NCI-H2107 treated with DMSO at 0.1 percent for 48 hours (cell line): ENCODE results near the gene PRPF38B.
A peak's percentile ranks its signal among the peaks of the same experiment; 100 is the strongest.

Source experiments
- DNase-seq: peaks from one replicate; lab custom pipeline; 2025; ENCODE audit not compliant: unreplicated experiment; lab: John Stamatoyannopoulos, UW

Gene PRPF38B

DNA sequence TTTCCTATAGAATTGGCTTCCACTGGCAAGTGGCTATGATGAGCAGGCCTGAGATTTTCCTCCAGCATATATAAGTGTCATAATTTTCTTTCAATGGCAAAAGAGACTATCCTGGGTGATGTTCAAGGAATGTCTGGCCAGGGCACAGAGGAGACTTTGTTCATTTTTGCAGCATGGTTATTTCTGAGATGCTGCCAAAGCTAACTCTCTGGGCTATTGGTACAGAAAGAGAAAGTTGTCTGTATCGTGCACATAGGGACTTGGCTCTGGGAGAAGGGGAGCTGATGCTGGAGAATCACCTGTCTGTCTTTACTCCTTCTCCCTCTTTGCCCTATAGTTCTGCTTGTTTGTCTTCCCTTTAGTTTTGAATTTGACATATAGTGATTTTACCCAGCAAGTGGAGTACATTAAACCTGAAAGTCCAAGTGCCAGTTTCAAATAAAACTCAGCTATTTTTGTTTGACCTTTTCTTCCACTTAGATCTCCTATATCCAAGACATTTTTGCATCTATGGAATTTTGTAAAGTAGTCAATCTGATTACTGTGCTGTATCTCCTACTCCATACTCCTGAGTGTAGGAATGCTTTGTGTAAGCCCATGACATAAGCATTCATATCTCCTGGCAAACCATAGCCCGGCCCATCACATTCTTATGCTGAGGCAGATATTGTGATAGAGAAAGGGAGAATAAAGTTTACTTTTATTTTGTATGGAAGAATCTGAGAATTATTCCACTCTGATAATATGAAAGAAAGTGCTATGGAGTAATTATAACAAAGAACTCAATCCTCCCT, 24.5 kb downstream of the PRPF38B start:
- DNase-seq: no peak

DNA sequence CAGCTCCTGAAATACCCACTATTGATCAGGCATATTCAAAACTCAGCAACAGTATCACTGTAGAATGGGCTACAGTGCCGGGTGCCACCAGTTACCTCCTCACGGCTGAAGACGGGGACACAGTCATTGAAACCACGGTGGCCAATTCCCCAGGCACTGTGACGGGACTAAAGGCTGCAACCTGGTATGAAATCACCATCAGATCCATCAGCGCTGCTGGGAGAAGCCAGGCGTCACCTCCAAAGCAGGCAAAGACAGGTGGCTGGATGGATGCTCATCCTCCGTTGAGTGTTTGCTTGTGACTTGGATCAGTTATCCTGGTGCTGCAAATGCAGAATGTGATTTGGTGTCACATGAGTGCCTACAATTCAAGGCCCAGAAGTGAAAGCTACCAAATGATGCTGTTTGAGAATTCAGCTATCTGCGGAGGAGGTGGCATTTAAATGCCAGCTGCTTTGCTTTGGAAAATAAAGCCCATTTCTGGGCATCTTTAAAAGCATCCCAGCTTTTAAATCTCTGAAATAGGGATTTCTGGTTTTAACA, 25.7 kb downstream of the PRPF38B start:
- no peak for DNase-seq

DNA sequence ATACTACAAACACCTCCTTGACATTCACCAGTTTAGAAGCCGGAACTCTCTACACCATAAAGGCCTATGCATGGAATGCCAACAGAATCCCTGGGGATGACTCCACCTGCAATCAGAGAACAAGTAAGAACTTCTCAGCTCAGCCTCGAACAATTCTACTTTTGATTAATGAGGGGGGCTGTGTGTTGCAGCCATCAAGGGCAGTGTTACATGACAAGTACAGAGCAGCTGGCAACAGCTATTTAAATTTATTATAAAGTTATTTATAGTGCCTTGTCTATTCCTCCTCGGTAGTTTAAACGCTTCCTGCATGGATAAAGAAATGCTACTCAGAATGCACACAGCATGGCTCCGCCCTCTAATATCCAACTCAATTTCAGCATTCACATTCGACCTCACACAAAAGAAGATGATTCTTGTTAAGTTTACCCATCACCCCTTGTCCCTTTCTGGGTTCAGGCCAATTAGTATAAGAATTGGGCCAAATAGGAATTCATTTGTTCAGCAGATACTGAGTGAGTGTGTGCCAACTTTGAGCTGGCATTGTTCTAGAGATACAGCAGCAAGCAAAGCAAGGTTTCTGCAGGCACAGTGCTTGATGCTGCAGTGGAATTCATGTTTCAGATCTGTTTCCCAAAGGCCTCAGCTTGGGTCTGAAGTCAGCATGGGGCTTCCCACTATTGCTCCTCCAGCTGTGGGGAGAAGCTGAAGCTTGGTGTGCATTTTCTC, 27.0 kb downstream of the PRPF38B start:
- DNase-seq: peak; percentile 27

DNA sequence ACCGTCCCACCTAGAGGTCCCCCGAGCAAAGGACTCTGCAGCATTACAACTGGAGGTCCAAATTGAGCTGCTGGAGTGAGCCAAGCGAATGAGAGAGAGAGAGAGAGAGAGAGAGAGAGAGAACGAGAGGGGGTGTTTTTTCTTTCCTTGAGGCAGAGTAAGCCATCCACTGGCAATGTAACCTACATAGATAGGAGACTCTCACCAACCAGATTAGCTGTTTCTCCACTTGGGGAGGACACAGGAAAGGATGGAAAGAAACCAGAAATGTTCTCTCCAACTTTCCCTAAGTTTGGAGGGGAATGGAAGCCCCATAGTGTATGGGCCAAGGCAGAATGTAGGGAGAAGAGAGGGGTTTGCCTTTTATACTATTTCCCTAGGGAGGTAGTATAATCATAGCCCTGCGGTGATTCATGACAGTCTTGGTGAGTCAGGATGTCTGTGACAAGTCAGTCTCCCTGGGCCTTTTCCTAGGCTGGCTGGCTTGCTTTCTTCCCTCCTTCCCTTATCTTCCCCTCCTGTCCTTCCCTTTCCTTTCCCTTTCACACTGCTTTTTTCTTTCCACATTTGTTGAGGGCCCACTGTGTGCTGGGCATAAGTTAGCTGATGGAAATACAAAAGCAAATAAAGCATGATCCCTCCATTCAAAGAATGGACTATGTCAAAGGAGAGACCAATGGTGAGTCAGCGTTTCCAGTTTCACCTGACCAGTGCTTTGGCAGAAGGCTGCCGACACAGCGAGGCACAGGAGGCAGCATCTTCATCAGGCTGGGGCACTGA, 27.7 kb downstream of the PRPF38B start:
- DNase-seq: no peak

DNA sequence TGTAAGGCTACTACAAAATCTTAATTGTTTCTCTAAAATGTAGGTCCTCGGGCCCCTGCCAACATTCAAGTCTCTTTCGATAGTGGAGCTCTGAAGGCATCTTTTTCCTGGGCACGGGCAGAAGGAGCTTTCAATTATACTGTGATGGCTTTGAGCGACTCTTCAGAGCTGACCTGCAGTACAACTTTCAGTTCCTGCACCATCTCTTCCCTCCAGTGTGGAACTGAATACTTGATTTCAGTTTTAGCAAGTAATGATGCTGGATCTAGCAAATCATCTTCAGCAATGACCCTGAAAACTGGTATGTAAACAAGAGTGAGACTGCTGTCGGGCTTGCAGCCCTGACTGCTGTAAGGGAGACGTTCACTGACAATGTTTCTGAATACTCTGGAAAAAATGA, 30.2 kb downstream of the PRPF38B start:
- DNase-seq: no peak

DNA sequence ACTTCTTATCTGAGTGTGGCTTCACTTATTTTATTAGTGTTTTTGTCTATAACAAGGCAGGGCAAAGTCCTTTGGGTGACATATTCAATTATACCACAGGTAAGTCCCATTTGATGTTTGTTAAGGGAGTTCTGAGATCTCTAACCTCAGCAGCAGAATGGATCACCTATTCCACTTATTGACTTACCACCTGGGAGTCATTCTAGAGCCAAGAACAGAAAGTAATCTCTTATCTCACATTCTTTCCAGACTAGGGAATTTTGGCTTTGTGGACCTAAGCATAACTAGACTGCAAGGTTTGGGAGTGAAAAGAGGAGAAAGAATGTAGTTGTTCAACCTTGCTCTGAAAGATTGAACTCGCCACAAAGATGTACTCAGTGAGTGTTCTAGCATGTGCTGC, 33.8 kb downstream of the PRPF38B start:
- DNase-seq: no peak

DNA sequence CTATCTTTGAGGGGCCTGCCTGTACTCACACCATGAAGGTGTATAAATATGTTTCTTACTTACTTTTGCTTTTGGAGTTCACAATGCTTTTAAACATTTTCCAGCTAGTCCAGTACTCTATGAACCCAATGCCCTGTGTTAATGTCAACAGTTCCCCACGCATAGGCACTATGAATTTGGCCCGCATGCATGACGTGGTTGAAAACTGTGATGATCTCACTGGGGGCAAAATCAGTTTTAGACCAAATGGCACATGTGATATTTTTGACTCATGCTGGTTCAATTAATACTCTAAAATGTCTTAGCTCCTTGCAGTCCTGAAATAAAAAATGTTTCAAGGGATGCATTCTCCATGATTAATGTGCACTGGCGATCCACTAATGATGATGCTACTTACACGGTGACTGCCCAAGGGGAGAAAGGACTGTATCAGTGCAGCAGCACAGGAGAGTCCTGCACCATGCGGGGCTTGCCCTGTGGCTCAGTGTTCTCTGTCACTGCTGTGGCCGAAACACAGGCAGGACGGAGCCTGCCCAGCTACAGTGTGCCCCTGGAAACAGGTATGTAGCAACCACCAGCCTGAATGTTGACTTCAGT, 36.3 kb downstream of the PRPF38B start:
- DNase-seq: no peak

DNA sequence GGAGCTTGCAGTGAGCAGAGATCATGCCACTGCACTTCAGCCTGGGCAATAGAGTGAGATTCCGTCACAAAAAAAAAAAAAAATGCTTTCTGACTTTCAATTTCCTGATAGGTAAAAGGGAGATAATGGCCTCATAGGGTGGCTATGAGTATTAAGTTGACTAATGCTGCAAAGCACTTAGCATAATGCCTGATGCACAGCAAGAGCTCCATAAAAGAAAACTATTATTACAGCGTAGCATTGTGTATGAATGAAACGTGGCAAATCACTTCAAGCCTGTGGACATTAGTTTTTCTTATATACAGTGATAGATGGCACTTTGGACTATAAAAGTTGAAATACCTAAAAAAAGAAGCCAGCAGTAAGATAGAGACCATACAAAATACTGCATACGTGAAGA, 37.4 kb downstream of the PRPF38B start:
- no peak for DNase-seq

DNA sequence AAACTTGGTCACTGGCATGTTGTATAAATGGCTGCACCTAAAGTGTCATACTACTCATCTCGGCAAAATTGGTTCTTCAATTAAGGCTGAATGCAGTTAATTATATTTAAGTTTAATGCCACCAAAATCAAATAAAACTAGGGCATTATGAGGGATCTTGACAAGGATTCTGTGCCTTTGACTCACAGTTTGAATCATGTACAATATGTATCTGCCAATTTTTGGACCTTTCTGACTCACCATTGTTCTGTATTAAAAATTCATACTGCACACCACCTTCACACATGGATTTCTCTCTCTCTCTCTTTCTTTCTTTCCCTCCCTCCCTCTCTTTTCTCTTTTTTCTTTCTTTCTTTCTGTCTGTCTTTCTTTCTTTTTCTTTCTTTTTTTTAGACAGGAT, 40.3 kb downstream of the PRPF38B start:
- no peak for DNase-seq

DNA sequence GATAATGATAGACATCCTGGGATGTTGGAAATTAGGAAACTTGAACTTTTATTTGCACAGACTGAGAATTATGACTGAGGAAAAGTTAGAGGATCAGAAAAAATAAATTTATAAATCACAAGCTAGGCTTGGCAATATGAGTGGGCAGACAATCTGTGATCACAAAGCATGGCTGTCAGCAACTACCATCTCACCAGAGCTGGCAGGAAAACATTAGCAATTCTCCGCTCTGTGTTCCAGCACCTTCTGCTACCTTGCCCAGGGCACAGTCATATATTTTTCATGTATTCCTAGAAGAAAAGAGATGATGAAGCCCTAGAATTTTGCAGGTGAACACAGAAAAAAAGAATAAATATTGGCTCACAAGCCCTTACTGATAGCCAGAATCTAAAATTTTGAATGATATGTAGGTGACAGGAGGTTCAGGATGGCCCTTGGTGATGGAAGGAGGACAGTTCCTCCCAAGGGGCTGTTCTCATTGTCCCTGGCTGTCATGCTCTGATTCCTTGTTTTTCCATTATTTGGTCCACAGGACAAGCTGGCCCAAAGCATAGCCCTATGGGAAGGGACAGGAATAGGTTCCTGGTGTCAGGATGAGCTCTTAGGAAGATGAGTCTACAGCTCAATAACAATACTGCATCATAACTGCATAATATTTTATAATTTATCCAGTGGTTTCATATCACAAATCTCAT, 42.2 kb downstream of the PRPF38B start:
- no peak for DNase-seq

DNA sequence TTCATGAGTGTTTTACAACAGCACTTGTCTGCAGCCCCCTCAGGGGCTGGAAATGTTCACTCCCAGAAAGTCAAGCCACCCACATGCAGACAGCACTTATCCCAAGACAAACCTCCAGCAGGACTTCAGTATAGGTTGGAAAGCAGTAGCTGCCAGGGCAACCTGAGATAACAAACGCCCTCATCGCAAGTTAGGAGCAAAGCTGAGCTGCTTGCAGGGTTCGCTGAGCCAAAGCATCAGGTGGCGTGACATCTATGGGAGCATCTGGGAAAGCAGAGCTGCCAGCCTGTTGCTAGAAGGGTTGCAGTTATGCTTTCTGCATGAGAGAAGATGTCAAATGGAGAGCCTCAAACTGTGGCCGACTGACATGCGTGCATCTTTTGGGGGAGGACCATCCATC, 50.1 kb downstream of the PRPF38B start:
- DNase-seq: no peak

DNA sequence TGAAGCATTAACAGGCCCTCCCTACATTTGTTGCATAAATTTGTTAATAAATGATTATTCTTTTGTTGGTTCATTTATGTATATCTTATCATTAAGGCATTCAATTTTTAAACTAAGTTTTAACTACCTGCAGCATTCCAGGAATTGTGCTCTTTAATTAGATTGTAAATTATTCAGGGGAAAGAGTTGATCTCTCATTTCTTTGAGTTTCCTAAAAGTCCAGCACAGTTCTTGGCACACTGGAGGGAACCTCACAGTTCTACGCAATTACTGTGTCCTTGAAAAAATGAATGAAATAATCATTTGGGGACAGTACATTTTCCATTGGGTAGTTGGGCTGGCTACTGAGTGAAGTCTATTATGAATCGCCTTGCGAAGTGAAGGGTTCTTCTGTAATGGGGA, 53.9 kb downstream of the PRPF38B start:
- DNase-seq: no peak

DNA sequence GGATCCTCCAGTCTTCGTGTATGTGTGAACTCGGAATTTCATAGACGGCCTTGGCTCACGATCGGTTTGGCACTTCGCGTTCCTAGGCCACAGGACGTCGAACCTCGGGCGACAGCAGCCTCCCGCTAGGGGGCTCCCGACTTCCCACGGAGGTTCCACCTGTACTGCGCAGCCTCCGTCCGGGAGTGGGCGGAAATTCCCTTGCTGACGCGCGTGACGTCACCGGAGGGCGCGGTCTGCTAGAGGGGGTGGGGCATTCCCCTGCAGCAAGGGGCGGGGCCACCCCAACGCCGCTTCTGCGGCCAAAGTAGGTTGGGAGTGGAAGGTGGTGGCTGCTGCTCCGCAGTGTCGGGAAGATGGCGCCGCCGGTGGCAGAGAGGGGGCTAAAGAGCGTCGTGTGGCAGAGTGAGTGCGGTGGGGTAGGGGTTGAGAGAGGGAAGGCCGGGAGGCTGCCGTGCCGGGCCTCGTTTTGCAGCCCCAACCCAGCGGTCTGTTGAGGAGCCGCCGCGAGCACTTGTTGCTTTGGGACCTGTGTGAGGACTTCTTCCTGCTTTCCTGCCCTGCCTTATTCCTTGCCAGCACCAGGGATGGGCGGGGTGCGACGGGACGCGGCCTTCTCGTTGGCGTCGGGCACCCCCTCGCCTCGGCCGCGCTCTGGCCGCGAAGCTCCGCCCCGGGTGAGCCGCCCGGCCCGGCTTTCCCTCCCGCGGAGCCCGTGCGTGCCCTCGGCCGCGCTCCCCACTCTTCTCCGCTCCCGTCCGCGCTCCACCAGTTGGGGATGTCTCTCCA, 54.5 kb downstream of the PRPF38B start, which contains the start of gene STXBP3:
Gene STXBP3, plus strand, starts transcription at position 293 of the 789 bp plus-strand sequence. Its CDS starts 64 bp downstream, at position 357.
- DNase-seq: peak; percentile 97

DNA sequence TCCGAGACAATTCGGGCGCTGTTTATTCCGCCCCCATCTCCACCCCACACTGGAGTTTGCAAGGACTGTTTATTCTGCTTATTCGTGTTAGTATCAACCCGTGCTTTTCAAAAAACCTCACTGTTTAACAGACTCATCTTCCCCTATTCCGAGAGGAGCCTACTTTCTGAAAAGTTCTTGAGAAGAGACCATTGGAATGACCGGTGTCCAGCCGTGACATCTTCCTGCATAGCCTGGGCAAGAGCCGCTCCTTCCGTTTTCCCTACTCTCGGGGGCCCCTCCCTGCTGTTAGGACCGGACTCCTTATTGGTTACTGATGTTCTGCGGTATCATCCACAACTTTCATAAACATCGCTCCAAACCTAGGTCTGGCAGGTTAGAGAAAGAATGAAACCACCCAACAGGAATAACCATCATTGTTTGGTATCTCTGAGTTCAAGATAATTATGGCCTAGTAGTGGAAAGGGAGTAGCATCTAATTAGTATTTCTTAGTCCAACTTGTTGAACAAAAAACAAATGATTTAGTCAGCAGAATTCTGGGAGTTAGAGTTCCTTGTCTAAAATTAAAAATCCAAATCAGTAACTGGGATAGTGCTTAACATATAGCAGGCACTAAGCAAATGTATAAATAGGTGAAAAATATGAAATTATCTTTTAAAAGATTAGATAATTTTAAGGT, 55.2 kb downstream of the PRPF38B start:
- peak; percentile 66 for DNase-seq

DNA sequence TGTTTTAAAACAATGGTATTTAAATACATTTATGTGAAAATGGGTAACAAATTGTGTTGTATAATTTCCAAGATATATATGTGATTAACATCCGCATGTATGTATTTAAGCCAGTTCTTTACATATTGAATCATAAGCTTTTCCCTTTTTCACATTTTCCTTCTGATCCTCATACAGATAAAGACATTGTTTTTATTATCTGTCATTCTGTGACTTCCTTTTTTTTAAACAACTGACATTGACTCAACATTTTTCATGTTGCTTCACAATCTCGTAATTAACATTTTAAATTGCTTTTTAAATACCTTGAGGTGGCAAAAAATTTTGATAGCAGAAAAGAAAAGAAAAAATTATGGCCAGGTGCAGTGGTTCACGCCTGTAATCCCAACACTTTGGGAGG, 55.8 kb downstream of the PRPF38B start:
- DNase-seq: no peak

DNA sequence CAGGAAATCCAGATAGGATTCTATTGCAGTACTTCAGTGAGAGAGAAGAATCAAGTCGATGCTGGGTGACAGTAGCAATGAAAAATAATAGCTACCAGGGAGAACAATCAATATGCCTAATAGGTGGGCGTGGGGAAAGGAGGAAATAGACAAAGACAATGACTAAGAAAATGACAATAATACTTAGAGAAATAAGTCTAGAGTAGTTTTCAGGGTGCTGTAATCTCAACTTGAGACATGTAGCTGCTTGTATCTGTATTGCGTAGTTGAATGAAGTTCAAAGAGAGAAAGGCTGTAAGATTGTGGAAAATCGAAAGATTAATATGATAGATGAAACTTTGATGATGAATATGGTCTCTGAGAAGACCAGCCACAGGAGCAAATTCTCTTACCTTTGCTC, 57.0 kb downstream of the PRPF38B start:
- DNase-seq: no peak

DNA sequence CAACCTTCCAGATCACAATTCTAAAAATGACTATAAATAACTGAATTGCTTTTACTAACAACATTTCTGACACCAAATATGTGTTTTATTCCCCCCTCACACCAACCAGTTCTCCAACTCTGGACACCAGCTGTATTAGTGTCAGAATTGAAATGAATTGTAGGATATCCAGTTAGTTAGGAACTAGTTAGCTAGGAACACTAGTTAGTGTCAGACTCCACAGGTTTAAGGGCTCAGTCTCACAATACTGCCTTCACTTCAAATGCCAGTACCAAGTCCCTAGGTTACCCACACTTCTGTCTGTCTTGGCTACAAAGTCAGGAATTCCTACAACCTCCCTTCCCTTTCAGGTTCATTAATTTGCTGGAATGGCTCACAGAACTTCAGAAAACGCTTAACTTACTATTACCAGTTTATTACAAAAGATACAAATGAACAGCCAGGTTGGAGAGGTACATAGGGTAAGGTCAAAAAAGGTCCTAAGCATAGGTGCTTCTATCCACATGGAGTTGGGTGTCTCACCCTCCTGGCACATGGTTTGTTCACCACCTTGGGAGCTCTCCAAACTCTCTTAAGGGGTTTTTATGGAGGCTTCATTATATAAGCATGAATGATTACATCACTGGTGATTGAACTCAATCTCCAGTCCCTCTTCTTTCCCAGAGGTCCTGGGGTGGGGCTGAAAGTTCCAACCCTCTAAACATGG, 58.5 kb downstream of the PRPF38B start:
- no peak for DNase-seq
